Measurements from ENCODE around the gene PLA2G2E.

DNA sequence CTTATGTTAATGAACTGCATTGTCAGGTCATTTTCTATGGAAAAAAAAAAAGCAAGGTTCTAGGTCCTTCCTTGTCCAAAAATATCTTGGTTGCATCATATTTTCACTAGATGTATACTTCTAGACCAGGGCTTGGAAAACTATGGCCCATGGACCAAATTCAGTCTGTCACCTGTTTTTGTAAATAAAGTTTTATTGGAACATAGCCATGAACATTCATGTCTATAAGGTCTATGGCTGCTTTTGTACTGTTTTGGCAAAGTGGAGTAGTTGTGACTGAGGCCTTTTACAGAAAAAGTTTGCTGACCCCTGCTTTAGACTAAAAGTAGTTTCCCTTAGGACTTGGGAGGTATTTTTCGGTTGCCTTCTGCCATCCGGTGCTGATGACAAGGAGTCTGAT is 19.2 kb upstream of the PLA2G2E start:
- no peak for TF ChIP-seq CTCF (IDR thresholded peaks at IDR 0.05; ENCODE audit: poor library complexity)
- no peak for TF ChIP-seq EZH2phosphoT487 (IDR thresholded peaks at IDR 0.05; ENCODE audit: low read depth, severe bottlenecking, unreplicated experiment)
